Pancreas (tissue), 10 donors: Measurements from ENCODE around the gene SPATA3. TPM values are rescaled to one million over a fixed set of nuclear protein-coding genes. Genes with fewer than 3 reads are reported as not detected.
A peak's percentile ranks its signal among the peaks of the same experiment; 100 is the strongest.

Experiments used
- ATAC-seq, 4 donors: fragments of 200-7000 bp; cut with Tn5 transposase; one replicate each; pipeline versions ENCODE4 v1.8.0 to v1.9.1; 2020; ENCODE audit warnings: mild to moderate bottlenecking in 4 of 4, moderate library complexity in 4 of 4
- DNase-seq, 6 donors: peaks; one replicate each; pipeline ENCODE4 v3.0.0-alpha.2; 2020
- FAIRE-seq: peaks from 2 replicates; lab custom pipeline; 2012; peaks lifted over from hg19 to GRCh38; lab: Jason Lieb, UNC
- H3K27ac ChIP-seq, 4 donors: fragments of 200-600 bp; sonication (generic); 1 replicate in 3 of 4; 2 replicates in 1 of 4; pipeline versions ENCODE4 v1.5.0 to v1.8.0; 2020
- H3K27me3 ChIP-seq, 4 donors: fragments of 200-600 bp; one replicate each; pipeline ENCODE4 v1.8.0; 2021
- H3K36me3 ChIP-seq, 3 donors: fragments of 200-600 bp; sonication (generic) in 1 of 3; one replicate each; pipeline versions ENCODE4 v1.5.0 to v1.8.0; 2020 to 2021
- H3K4me1 ChIP-seq, 3 donors: fragments of 200-600 bp; one replicate each; pipeline ENCODE4 v1.8.0; 2021
- H3K4me3 ChIP-seq, 4 donors: fragments of 200-600 bp; sonication (generic) in 2 of 4; one replicate each; pipeline versions ENCODE4 v1.5.0 to v1.8.0; 2020 to 2021
- H3K9me3 ChIP-seq, 4 donors: fragments of 200-600 bp; one replicate each; pipeline ENCODE4 v1.8.0; 2021
- WGBS, 2 donors: extraction: QIAGEN DNeasy Blood & Tissue Kit; methylation state at CpG; one replicate each; pipeline ENCODE4 v1.1.7; 2013; 5-methylcytosine and 5-hydroxymethylcytosine counted together
- intact Hi-C, 3 donors: fragments of 100-400 bp; cut with DNase I; formaldehyde crosslinking; loops; one replicate each; pipeline versions ENCODE4 v1.11.1 to v1.14.2; 2022
- polyA plus RNA-seq, 2 donors: library from polyadenylated mRNA; stranded (reverse); fragments of 200-250 nt; gene quantifications; one replicate each; pipeline ENCODE4 v1.2.3, GENCODE V29; 2013
- total RNA-seq, 6 donors: library from RNA; stranded (reverse); fragmentation: NEBNext Ultra II Directional in 4 of 6; extraction: Animal tissue kit (Norgen Biotek cat#: 25700) in 4 of 6; gene quantifications; one replicate each; pipeline versions ENCODE4 v1.2.1 to v1.2.4, GENCODE V29; 2021 to 2023
- TF ChIP-seq, protein P1 (sequence below), 4 donors: fragments of 200-600 bp; sonication (generic) in 3 of 4; IDR thresholded peaks; one replicate each; pipeline versions ENCODE4 v1.5.0 to v1.8.0; 2021; ENCODE audit warnings: antibody characterized with exemption in 4 of 4
- donor health status: healthy with polysubstance abuse.
- donor health status: DM: no; HTN: no; CAD: no; lungs with moderate emphysema.
- donor health status: DM: no; HTN: no; CAD: no.
- donor health status: control.
- donor health status: control.
- donor health status: Bipolar disorder and iron deficiency.
- donor health status: DM: yes; HTN: yes; CAD: no.
- donor health status: DM: no; HTN: no; CAD: no.
- donor health status: DM: no; HTN: no; CAD: no.
- donor health status: DM: yes; HTN: yes; CAD: no.

Gene SPATA3
- total and polyA plus RNA-seq, 8 donors: not detected

DNA sequence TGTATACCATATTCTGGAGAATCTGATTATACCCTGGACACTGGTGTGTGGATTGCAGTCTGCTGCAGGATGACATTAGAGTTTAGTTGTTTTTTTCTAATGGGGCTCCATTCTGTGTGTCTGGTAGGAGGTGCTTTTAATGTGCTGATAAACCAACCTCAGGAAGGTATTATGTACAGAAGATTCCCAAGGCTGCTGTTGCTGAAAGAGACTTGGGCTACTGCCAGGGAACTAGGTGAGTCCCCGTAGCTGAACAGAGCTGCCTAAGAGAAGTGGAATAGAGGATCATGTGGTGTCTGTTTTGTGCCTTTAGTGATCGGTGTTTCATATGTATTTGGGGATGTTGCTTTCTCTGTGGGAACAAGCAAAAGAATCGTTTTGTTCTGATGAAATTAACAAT lies 16.5 kb downstream of the SPATA3 start:
- intact Hi-C loops: no loop called here
- TF ChIP-seq, protein P1, sequence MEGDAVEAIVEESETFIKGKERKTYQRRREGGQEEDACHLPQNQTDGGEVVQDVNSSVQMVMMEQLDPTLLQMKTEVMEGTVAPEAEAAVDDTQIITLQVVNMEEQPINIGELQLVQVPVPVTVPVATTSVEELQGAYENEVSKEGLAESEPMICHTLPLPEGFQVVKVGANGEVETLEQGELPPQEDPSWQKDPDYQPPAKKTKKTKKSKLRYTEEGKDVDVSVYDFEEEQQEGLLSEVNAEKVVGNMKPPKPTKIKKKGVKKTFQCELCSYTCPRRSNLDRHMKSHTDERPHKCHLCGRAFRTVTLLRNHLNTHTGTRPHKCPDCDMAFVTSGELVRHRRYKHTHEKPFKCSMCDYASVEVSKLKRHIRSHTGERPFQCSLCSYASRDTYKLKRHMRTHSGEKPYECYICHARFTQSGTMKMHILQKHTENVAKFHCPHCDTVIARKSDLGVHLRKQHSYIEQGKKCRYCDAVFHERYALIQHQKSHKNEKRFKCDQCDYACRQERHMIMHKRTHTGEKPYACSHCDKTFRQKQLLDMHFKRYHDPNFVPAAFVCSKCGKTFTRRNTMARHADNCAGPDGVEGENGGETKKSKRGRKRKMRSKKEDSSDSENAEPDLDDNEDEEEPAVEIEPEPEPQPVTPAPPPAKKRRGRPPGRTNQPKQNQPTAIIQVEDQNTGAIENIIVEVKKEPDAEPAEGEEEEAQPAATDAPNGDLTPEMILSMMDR (IDR thresholded peaks at IDR 0.05): no peak
- DNase-seq (no peak), ATAC-seq (peak in 3 of 4 donors; percentile 54 to 59 (median 56)), FAIRE-seq (no peak)
- 32 to 68% methylated on average over 3 of the region's 3 CpGs for WGBS, 2 donors
- no peaks in the 10 kb centered on the region for H3K4me1 ChIP-seq
- H3K27ac ChIP-seq: no peak overlapping the region
- H3K4me3 ChIP-seq: no peak overlapping the region
- no peaks in the 10 kb centered on the region for H3K27me3 ChIP-seq
- no peaks in the 10 kb centered on the region for H3K36me3 ChIP-seq
- no peaks in the 10 kb centered on the region for H3K9me3 ChIP-seq

DNA sequence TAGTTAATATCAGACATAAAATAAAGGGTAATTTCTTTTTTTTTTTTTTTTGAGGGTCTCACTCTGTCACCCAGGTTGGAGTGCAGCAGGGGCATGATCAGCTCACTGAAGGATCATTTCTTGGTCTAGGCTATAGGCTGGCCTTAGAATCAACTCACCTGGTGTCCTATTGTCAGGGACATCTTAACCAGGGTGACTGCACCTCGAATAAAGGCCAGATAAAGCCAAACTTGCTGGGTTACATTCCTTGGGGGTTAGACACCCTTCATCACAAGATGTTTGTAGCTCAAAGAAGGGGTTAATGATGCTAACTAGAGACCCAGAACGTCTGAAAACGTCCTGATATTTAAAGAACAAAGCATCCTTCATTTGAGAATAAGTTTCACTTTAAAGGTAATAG lies 17.9 kb downstream of the SPATA3 start:
- H3K27ac ChIP-seq: no peak overlapping the region
- TF ChIP-seq, protein P1 (IDR thresholded peaks at IDR 0.05): no peak
- DNase-seq (no peak), FAIRE-seq (no peak), ATAC-seq (no peak)
- no peak overlapping the region for H3K4me3 ChIP-seq
- intact Hi-C loops: no loop called here
- WGBS, 2 donors: 7 to 8% methylated on average over 3 of the region's 3 CpGs
- no peaks in the 10 kb centered on the region for H3K36me3 ChIP-seq
- H3K4me1 ChIP-seq: no peaks in the 10 kb centered on the region
- no peaks in the 10 kb centered on the region for H3K9me3 ChIP-seq
- no peaks in the 10 kb centered on the region for H3K27me3 ChIP-seq

DNA sequence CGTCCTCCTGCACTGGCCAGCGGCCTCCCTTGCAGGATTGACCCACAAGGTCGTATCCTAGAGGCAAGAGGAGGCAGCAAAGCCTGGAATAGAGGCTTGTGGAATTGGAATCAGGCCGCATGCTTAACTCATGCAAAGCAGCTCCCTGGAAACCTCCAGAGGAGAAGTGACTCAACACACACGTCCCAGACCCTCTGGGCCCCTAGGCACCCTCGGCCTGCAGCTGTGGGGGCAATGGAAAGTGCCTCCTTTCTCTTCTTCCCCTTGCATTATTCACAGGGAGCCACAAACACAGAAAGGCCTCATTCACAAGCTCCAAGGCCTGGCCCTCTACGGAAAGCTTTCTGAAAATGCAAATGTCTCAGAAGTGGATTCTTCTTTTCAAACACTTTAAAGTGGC lies 19.6 kb downstream of the SPATA3 start:
- ATAC-seq (no peak), DNase-seq (no peak), FAIRE-seq (no peak)
- Histone ChIP-seq H3K4me3 (no peak overlapping the region), H3K27me3 (no peaks in the 10 kb centered on the region), H3K36me3 (no peaks in the 10 kb centered on the region), H3K27ac (no peak overlapping the region), H3K9me3 (no peaks in the 10 kb centered on the region), H3K4me1 (no peaks in the 10 kb centered on the region)
- intact Hi-C loops: no loop called here
- 71 to 76% methylated on average over 7 of the region's 7 CpGs for WGBS, 2 donors
- TF ChIP-seq, protein P1 (IDR thresholded peaks at IDR 0.05): no peak

GRCh38 chr2:231015926-231016325 lies 20.0 kb downstream of the SPATA3 start:
- DNase-seq (no peak), FAIRE-seq (no peak), ATAC-seq (no peak)
- TF ChIP-seq, protein P1 (IDR thresholded peaks at IDR 0.05): no peak
- intact Hi-C loops: no loop called here
- Histone ChIP-seq H3K36me3 (no peaks in the 10 kb centered on the region), H3K9me3 (no peaks in the 10 kb centered on the region), H3K27me3 (no peaks in the 10 kb centered on the region), H3K4me3 (no peak overlapping the region), H3K4me1 (no peaks in the 10 kb centered on the region), H3K27ac (no peak overlapping the region)
- WGBS, 2 donors: 84 to 94% methylated on average over 3 of the region's 3 CpGs

- H3K4me1 ChIP-seq: no peaks in the 10 kb centered on the region
- H3K27me3 ChIP-seq: no peaks in the 10 kb centered on the region
- no peak overlapping the region for H3K27ac ChIP-seq
- FAIRE-seq (no peak), DNase-seq (no peak), ATAC-seq (no peak)
- H3K36me3 ChIP-seq: no peaks in the 10 kb centered on the region
- intact Hi-C loops: no loop called here
- H3K4me3 ChIP-seq: no peak overlapping the region
- no peaks in the 10 kb centered on the region for H3K9me3 ChIP-seq
- 52 to 62% methylated on average over 6 of the region's 6 CpGs for WGBS, 2 donors
- TF ChIP-seq, protein P1 (IDR thresholded peaks at IDR 0.05): no peak
These were observed 20.8 kb downstream of the SPATA3 start for GRCh38 chr2:231016566-231017230.
